COR-L47 (cell line): ENCODE measurements around the gene OR52N5.
A peak's percentile ranks its signal among the peaks of the same experiment; 100 is the strongest.

Experiments used
- DNase-seq: peaks from one replicate; lab custom pipeline; 2025; lab: John Stamatoyannopoulos, UW

OR52N5 gene

DNA sequence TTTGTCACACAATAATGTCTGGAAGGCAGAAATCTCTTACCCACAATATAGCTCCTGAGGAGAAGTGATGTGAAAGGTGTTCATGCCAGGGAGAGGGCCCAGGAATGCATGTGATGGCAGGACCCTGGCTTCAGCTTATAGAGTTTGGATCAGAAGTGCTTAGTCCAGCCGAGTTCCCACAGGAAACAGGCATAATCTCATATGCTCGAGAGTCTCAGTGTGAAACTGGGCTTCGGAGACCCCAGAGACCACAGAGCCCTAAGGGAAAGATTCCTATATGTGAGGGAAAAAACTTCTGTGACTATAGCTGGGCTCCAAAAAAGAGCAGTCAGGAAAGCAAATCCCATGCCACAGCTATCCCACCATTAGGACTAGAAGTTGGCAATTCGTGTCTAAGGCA is at the start of gene OR52N5:
Gene OR52N5, minus strand, starts transcription at position 101 of the 400 bp plus-strand sequence. CDS start 4,721 bp downstream, outside the sequence.
- DNase-seq = no peak

DNA sequence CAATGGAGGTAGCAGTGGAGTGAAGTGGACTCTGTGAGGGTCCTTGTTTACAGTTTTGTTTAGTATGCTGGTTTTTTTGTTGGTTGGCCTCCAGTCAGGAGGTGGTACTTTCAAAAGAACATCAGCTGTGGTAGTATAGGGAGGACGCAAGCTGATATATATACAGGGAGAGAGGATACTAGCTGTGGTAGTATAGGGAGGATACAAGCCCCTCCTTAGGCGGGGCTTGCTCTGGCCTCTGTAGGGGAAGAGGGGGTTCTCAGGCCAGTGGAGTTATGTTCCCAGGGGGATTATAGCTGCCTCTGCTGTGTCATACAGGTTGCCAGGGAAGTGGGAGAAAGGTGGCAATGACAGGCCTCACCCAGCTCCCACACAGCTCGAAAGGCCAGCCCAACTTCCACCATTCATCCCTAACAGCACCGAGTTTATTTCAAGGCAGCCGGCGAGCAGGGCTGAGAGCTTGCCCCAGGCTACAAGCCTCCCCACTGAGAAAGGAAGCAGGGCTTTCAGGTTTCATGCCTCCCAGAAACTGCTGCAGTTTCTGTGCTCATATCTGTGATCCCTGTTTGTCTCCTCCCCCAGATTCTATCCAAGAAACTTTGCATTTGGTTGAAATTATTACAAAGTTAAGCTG is 48.2 kb upstream of the OR52N5 start:
- DNase-seq = no peak

GRCh38 chr11:5818245-5818886 is 35.2 kb upstream of the OR52N5 start:
- no peak for DNase-seq

DNA sequence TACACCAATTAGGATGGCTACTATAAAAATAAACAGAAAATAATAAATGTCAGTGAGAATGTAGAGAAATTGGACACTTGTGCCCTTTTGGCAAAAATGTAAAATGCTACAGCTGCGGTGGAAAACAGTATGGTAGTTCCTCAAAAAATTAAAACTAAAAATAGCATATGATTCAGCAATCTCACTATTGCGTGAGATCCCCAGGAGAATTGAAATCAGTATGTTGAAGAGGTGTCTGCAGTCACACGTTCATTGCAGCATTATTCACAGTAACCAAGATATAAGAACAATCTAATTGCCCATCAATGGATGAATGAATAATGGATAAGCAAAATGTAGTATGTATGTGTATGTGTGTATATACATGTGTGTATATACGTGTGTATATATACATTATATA is 32.4 kb upstream of the OR52N5 start:
- DNase-seq = no peak

DNA sequence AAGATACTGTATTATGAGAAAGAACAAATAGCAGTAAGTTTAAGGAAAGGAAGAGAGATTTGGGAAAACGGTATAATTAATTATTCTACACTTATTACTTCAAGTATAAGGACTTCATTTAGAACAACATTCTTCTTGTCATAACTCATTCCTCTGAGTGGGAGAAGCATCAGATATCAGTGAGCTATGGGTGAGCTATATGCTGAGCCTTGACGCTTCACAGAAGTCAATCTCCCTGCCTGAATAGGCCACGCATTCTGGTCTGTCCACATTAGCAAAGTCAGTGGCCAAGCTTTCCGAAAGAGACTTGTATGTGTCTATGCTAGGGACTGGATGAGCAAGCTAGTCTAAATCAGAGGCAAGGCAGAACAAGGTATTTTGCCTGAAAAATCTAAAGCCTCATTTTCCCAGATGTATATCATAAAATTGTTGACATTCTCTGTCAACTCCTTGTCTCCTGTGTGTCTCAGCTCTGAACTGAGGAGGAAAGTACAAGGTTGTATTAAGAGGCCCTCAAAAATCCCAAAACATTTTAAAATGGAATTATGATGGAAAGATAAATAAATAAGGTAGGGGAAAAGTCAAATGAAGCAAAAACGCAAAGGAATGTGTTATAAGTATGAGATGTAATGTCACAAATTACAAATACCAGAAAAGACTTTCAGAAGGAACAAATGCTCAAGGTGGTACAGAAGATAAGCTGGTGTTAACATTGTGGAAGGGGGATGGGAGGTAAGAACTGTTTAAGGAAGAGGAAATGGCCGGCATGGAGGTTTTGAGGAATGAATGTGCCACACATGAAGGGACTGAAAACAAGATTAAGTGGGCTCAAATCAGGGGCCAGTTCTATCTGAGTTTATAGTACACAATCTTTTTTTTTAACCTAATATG is 27.0 kb upstream of the OR52N5 start:
- no peak for DNase-seq

DNA sequence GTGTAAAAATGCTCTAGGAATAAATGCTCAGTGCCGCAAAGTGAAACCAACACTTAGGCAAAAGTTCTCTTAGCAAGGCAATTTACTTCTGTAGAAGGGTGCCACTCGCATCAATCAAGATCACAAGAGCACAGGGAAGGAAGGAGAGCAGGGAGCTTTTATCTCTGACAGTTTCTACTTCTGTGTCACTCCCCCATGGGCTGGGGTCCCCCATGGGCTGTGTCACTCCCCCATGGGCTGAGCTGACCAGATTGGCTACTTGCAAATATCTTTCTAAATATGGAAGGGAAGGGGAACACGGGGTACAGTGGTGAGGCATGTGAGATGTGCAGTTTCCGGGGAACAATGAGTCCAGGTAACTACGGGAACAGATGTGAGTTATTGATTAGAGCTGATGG is 26.0 kb upstream of the OR52N5 start:
- DNase-seq = no peak

- DNase-seq = peak; percentile 39
Measured at GRCh38 chr11:5808500-5809121, 25.5 kb upstream of the OR52N5 start, which contains the start of gene OR52N2. TSS of gene OR52N2 (plus strand) at chr11:5808924. CDS start at chr11:5820336, 11,412 bp downstream.

DNA sequence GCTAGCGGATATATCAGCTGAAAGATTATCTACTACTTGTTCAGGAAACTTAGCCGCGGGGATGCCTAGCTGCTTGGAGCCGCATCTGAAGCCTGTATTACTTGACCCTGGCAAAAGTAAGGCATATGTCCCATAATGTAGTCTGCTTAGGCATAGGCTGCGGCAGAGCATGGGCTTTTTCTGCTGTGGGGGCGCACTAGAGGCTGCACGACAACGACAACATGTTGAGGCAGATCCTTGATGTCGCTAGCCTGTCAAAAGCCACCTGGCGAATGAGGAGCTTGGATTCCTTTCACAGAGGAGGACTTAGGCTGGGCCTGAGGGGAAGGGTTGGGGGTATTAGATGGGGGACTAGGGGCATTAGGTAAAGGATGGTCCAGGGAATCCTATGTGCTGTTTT is 24.4 kb upstream of the OR52N5 start:
- DNase-seq = no peak

DNA sequence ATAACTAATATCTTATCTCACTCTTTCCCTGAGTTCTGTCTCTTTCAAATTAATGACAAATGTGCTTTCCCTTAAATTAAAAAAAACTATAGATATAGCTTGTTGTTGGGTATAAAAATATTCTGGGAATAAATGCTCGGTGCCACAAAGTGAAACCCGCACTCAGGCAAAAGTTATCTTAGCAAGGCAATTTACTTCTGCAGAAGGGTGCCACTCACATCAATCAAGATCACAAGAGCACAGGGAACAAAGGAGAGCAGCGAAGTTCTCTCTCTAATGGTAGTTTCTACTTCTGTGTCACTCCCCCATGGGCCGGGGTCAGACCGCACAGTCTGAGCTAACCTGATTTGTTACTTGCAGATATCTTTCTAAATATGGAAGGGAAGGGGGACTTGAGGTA is 20.8 kb upstream of the OR52N5 start:
- DNase-seq = no peak

GRCh38 chr11:5796541-5796940 is 13.4 kb upstream of the OR52N5 start:
- DNase-seq = no peak

GRCh38 chr11:5791165-5791564 is 8.0 kb upstream of the OR52N5 start, which contains the start of gene OR52N1:
TSS of gene OR52N1 (minus strand) at chr11:5791265. CDS start at chr11:5788816, 2,449 bp downstream.
- DNase-seq = no peak

GRCh38 chr11:5767056-5767455 is 16.1 kb downstream of the OR52N5 start:
- DNase-seq = no peak

GRCh38 chr11:5753943-5754342 is 29.2 kb downstream of the OR52N5 start, which contains the start of gene OR52N4:
TSS of gene OR52N4 (plus strand) at chr11:5754243. CDS start at chr11:5754741, 498 bp downstream.
- DNase-seq = no peak

DNA sequence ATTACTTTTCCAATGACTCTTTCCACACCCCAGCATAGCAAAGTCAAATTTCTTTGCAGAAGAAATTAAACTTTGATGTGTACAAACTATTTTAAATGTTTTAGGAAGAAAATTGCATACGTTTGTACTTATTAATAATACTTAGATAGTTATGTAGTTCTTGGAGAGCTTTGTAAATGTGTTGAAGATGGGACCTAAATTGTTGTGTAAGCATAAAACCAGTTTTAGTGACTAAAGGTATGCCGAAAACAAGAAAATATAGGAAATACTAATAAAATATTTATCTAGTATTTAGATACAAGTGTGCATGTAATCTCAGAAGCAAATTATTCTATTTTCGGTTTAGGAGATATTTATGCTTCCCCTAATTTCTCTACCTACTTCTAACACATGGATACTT is 33.3 kb downstream of the OR52N5 start:
- DNase-seq = no peak

DNA sequence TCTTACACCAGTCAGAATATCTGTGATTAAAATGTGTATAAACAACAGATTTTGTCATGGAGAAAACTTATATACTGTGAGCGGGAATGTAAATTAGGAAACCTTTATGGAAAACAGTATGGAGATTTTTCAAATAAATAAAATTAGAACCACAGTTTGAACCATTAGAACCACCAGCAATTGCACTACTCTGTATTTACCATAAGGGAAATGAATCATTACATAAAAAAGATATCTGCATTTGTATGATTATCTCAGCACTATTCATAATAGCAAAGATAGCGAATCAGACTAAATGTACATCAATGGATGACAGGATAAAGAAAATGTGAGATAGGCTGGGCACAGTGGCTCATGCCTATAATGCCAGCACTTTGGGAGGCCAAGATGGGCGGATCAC is 36.5 kb downstream of the OR52N5 start:
- DNase-seq = no peak

DNA sequence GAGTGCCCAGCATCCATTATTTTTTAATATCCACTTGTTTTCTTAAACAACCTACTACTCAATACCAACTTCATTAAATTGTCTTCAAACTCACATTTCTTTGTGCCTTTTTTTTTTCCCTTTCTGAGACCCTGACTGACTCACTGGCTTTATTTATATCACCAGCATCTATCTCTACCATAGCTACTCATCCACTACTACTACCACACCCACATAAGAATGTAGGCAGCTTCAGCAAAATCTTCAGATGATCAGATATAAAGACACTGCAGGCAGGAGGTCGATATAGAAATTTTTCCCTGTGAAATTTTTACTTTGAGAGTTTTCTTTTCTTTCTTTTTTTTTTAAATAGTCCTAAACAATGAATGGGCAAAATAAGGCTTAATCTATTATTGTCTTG is 44.7 kb downstream of the OR52N5 start:
- DNase-seq = no peak

- no peak for DNase-seq
Measured at GRCh38 chr11:5737670-5738392, 45.3 kb downstream of the OR52N5 start.

DNA sequence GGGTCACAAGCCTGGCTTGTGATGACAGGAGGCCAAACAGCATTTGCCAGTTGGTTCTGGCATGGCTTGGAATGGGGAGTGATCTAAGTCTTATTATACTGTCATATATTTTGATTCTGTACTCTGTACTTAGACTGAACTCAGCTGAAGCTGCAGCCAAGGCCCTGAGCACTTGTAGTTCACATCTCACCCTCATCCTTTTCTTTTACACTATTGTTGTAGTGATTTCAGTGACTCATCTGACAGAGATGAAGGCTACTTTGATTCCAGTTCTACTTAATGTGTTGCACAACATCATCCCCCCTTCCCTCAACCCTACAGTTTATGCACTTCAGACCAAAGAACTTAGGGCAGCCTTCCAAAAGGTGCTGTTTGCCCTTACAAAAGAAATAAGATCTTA is 46.1 kb downstream of the OR52N5 start:
- DNase-seq = no peak

GRCh38 chr11:5736396-5736795 is 46.8 kb downstream of the OR52N5 start, which contains the start of gene OR56B1:
TSS of gene OR56B1 (plus strand) at chr11:5736448. CDS start at chr11:5736517, 69 bp downstream.
- DNase-seq = no peak

DNA sequence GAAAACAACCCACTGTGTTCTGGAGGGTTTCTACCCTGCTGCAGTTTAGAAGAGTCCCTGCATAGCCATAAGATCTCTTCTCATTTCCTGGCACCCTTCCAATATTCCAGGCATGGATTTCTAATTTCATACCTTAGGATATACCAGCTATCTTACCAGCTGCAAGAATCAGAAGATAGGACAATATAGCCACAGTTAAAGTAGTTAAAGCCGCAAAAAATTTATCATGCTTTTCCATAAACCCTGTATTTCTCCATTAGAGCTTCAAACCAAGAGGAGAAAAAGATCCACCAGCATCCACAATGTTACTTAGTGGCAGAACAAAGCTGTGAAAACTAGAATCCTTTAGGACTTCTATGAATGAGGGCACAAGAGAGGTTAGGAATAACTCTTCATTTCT is 55.5 kb downstream of the OR52N5 start:
- DNase-seq = no peak

DNA sequence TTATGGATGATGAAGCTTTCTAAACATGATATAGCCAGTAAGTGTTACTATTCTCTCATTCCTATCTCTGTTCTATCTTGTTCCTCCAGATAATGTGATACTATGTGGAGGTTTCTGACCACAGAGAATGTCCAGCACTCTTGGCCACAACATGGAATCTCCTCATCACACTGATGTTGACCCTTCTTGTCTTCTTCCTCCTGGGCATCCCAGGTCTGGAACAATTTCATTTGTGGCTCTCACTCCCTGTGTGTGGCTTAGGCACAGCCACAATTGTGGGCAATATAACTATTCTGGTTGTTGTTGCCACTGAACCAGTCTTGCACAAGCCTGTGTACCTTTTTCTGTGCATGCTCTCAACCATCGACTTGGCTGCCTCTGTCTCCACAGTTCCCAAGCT is 56.8 kb downstream of the OR52N5 start:
- DNase-seq = no peak
